Activated T-helper 1 cell treated with anti-CD3 and anti-CD28 coated beads, Interleukin-12 subunit alpha, Interleukin-12 subunit beta, Interleukin-2, Interleukin-4 antibody, amounts not matched to agents 30 ng/mL and 10 ng/mL and 1 ng/mL, durations not matched to agents 14 hours and 24 hours and 36 hours (primary cell): ENCODE results near the gene ZSWIM3. TPM values are rescaled to one million over a fixed set of nuclear protein-coding genes. Genes with fewer than 3 reads are reported as not detected.

ENCODE experiments used
- DNase-seq: peaks from one replicate; pipeline ENCODE4 v3.0.0; 2021; ENCODE audit warnings: low spot score
- H3K27ac Mint-ChIP-seq: one replicate; pipeline ENCODE4 v1.8.0; 2021; ENCODE audit warnings: mild to moderate bottlenecking, mixed read lengths
- H3K27me3 Mint-ChIP-seq: one replicate; pipeline ENCODE4 v1.8.0; 2022; ENCODE audit warnings: mild to moderate bottlenecking, moderate library complexity, mixed read lengths; ENCODE audit not compliant: insufficient read depth
- H3K36me3 Mint-ChIP-seq: one replicate; pipeline ENCODE4 v1.8.0; 2021; ENCODE audit warnings: low read depth, mixed read lengths
- H3K4me1 Mint-ChIP-seq: one replicate; pipeline ENCODE4 v1.8.0; 2021; ENCODE audit warnings: low read depth, mixed read lengths
- H3K4me3 Mint-ChIP-seq: one replicate; pipeline ENCODE4 v1.8.0; 2021; ENCODE audit warnings: mild to moderate bottlenecking, moderate library complexity, mixed read lengths
- H3K9me3 Mint-ChIP-seq: one replicate; pipeline ENCODE4 v1.8.0; 2021; ENCODE audit warnings: mixed read lengths
- intact Hi-C: fragments of 100-400 bp; cut with micrococcal nuclease; formaldehyde crosslinking; loops from one replicate; pipeline ENCODE4 v1.15.1; 2024
- total RNA-seq: library from RNA; stranded (reverse); gene quantifications from 2 replicates; pipeline ENCODE4 v1.2.3, GENCODE V29; 2022

ZSWIM3 gene
- total RNA-seq, 1 donor from 2014 or later = 5.8 TPM

GRCh38 chr20:45918779-45919537 lies 61.5 kb downstream of the ZSWIM3 start:
- Mint-ChIP-seq H3K4me1 (peaks cover 5% of the 10 kb centered on the region), H3K27ac (no peak overlapping the region), H3K9me3 (no peaks in the 10 kb centered on the region), H3K4me3 (no peak overlapping the region), H3K27me3 (peaks cover 29% of the 10 kb centered on the region), H3K36me3 (no peaks in the 10 kb centered on the region)
- no peak for DNase-seq
- intact Hi-C loops = no loop called here

- DNase-seq = no peak
- H3K4me1 Mint-ChIP-seq = peaks cover 5% of the 10 kb centered on the region
- intact Hi-C loops = no loop called here
- H3K36me3 Mint-ChIP-seq = no peaks in the 10 kb centered on the region
- peaks cover 25% of the 10 kb centered on the region for H3K27me3 Mint-ChIP-seq
- H3K27ac Mint-ChIP-seq = no peak overlapping the region
- no peaks in the 10 kb centered on the region for H3K9me3 Mint-ChIP-seq
- no peak overlapping the region for H3K4me3 Mint-ChIP-seq
These were observed 62.4 kb downstream of the ZSWIM3 start for GRCh38 chr20:45919542-45920399.

GRCh38 chr20:45920462-45921336 lies 63.3 kb downstream of the ZSWIM3 start:
- H3K4me1 Mint-ChIP-seq = peaks cover 5% of the 10 kb centered on the region
- DNase-seq = no peak
- H3K36me3 Mint-ChIP-seq = no peaks in the 10 kb centered on the region
- H3K27me3 Mint-ChIP-seq = peaks cover 27% of the 10 kb centered on the region
- H3K4me3 Mint-ChIP-seq = no peak overlapping the region
- H3K27ac Mint-ChIP-seq = no peak overlapping the region
- intact Hi-C loops = no loop called here
- H3K9me3 Mint-ChIP-seq = no peaks in the 10 kb centered on the region

GRCh38 chr20:45921337-45922189 lies 64.1 kb downstream of the ZSWIM3 start:
- intact Hi-C loops = no loop called here
- Mint-ChIP-seq H3K4me3 (no peak overlapping the region), H3K27ac (no peak overlapping the region), H3K36me3 (no peaks in the 10 kb centered on the region), H3K4me1 (peaks cover 5% of the 10 kb centered on the region), H3K27me3 (peaks cover 22% of the 10 kb centered on the region), H3K9me3 (no peaks in the 10 kb centered on the region)
- no peak for DNase-seq

- Mint-ChIP-seq H3K9me3 (no peaks in the 10 kb centered on the region), H3K4me3 (no peak overlapping the region), H3K36me3 (no peaks in the 10 kb centered on the region), H3K27ac (no peak overlapping the region), H3K4me1 (peaks cover 5% of the 10 kb centered on the region), H3K27me3 (peaks cover 25% of the 10 kb centered on the region)
- intact Hi-C loops = no loop called here
- no peak for DNase-seq
These were observed 67.2 kb downstream of the ZSWIM3 start for GRCh38 chr20:45924391-45925261.

- Mint-ChIP-seq H3K36me3 (no peaks in the 10 kb centered on the region), H3K9me3 (no peaks in the 10 kb centered on the region), H3K4me3 (no peak overlapping the region), H3K27me3 (peaks cover 16% of the 10 kb centered on the region), H3K27ac (no peak overlapping the region), H3K4me1 (peaks cover 5% of the 10 kb centered on the region)
- intact Hi-C loops = no loop called here
- no peak for DNase-seq
These were observed 68.5 kb downstream of the ZSWIM3 start for GRCh38 chr20:45925821-45926506.

GRCh38 chr20:45926731-45927070 lies 69.3 kb downstream of the ZSWIM3 start:
- Mint-ChIP-seq H3K9me3 (no peaks in the 10 kb centered on the region), H3K36me3 (no peaks in the 10 kb centered on the region), H3K4me3 (no peak overlapping the region), H3K4me1 (peaks cover 3% of the 10 kb centered on the region), H3K27ac (no peak overlapping the region), H3K27me3 (peaks cover 14% of the 10 kb centered on the region)
- no peak for DNase-seq
- intact Hi-C loops = no loop called here

- H3K27ac Mint-ChIP-seq = no peak overlapping the region
- H3K9me3 Mint-ChIP-seq = no peaks in the 10 kb centered on the region
- no peaks in the 10 kb centered on the region for H3K36me3 Mint-ChIP-seq
- DNase-seq = no peak
- H3K4me1 Mint-ChIP-seq = no peaks in the 10 kb centered on the region
- H3K27me3 Mint-ChIP-seq = peaks cover 12% of the 10 kb centered on the region
- H3K4me3 Mint-ChIP-seq = no peak overlapping the region
- intact Hi-C loops = no loop called here
These were observed 69.9 kb downstream of the ZSWIM3 start for GRCh38 chr20:45927071-45927878.
